HepG2 (cell line): ENCODE results near the gene CCL27. TPM values are rescaled to one million over a fixed set of nuclear protein-coding genes. Genes with fewer than 3 reads are reported as not detected.

Experiments
- ADNP ChIP-seq: sonication (generic); formaldehyde crosslinking; IDR thresholded peaks from 2 replicates; pipeline ENCODE4 v1.4.0; 2020; ENCODE audit warnings: missing genetic modification reagents
- BRCA1 ChIP-seq: sonication (generic); formaldehyde crosslinking; IDR thresholded peaks from 2 replicates; pipeline ENCODE4 v1.4.0; 2020; ENCODE audit warnings: missing genetic modification reagents
- CENPX ChIP-seq: sonication (generic); formaldehyde crosslinking; IDR thresholded peaks from 2 replicates; pipeline ENCODE4 v1.9.0; 2021; ENCODE audit warnings: mild to moderate bottlenecking, missing genetic modification reagents, moderate library complexity
- FOSL1 ChIP-seq: sonication (generic); formaldehyde crosslinking; IDR thresholded peaks from 2 replicates; pipeline ENCODE4 v1.9.0; 2021; ENCODE audit warnings: missing genetic modification reagents, borderline replicate concordance
- FOXO1 ChIP-seq: sonication (generic); formaldehyde crosslinking; IDR thresholded peaks from 2 replicates; pipeline ENCODE4 v1.4.0; 2020; ENCODE audit warnings: missing genetic modification reagents
- FOXP1 ChIP-seq, 2 experiments: fragments of 450-650 bp in 1 of 2; IDR thresholded peaks; 2 replicates each; pipeline ENCODE4 v1.6.1; 2017 to 2018; ENCODE audit warnings: antibody characterized with exemption in 1 of 2
- HOXA3 ChIP-seq: sonication (generic); formaldehyde crosslinking; IDR thresholded peaks from 2 replicates; pipeline ENCODE4 v1.5.0; 2020; ENCODE audit warnings: missing genetic modification reagents
- IKZF4 ChIP-seq: sonication (generic); formaldehyde crosslinking; IDR thresholded peaks from 2 replicates; pipeline ENCODE4 v1.5.1; 2020; ENCODE audit warnings: borderline replicate concordance, mild to moderate bottlenecking, low read depth, missing genetic modification reagents; ENCODE audit errors: not compliant biosample characterization
- MED1 ChIP-seq: sonication (generic); formaldehyde crosslinking; IDR thresholded peaks from 2 replicates; pipeline ENCODE4 v1.4.0; 2020; ENCODE audit warnings: missing genetic modification reagents
- NR2F6 ChIP-seq, 2 experiments: IDR thresholded peaks; 2 replicates each; pipeline ENCODE4 v1.6.1; 2016; ENCODE audit warnings: antibody characterized with exemption in 1 of 2, mild to moderate bottlenecking in 1 of 2
- POLR2G ChIP-seq: fragments of 200-400 bp; formaldehyde crosslinking; IDR thresholded peaks from 2 replicates; pipeline ENCODE4 v1.6.1; 2018; ENCODE audit warnings: mild to moderate bottlenecking, low read depth, low read length, moderate library complexity
- RAD51 ChIP-seq: fragments of 450-650 bp; IDR thresholded peaks from 2 replicates; pipeline ENCODE4 v1.6.1; 2016; ENCODE audit warnings: borderline replicate concordance
- STAT5B ChIP-seq: sonication (generic); formaldehyde crosslinking; IDR thresholded peaks from 2 replicates; pipeline ENCODE4 v1.4.0; 2020; ENCODE audit warnings: missing genetic modification reagents
- ZNF549 ChIP-seq: sonication (generic); formaldehyde crosslinking; IDR thresholded peaks from 2 replicates; pipeline ENCODE4 v1.5.0; 2020; ENCODE audit warnings: missing genetic modification reagents
- ZNF558 ChIP-seq: sonication (generic); formaldehyde crosslinking; IDR thresholded peaks from 2 replicates; pipeline ENCODE4 v1.9.0; 2022; ENCODE audit warnings: mild to moderate bottlenecking, missing genetic modification reagents, borderline replicate concordance
- ZNF772 ChIP-seq: sonication (generic); formaldehyde crosslinking; IDR thresholded peaks from 2 replicates; pipeline ENCODE4 v1.5.0; 2020; ENCODE audit warnings: mild to moderate bottlenecking, missing genetic modification reagents
- ZNF775 ChIP-seq: sonication (generic); formaldehyde crosslinking; IDR thresholded peaks from 2 replicates; pipeline ENCODE4 v1.4.0; 2020; ENCODE audit warnings: missing genetic modification reagents, mild to moderate bottlenecking, moderate library complexity, borderline replicate concordance
- polyA plus RNA-seq, 8 experiments: library from polyadenylated mRNA; depleted of rRNA in 3 of 8; stranded (reverse) in 7 of 8; unstranded in 1 of 8; fragments of >200 nt; fragmentation: Illumina TruSeq in 4 of 8; extraction: Trizol in 4 of 8; gene quantifications; 2 replicates each; pipeline versions ENCODE4 v1.2.1 to v1.2.3, GENCODE V29; 2011 to 2016; ENCODE audit warnings: low read depth in 4 of 8, missing spikeins in 1 of 8, mixed read lengths in 1 of 8; ENCODE audit not compliant: insufficient read depth in 1 of 8
- total RNA-seq, 5 experiments: library from RNA; depleted of rRNA; stranded (reverse); fragments of >200 nt; fragmentation: Illumina TruSeq; extraction: Trizol; gene quantifications; 2 replicates each; pipeline ENCODE4 v1.2.3, GENCODE V29; 2016; ENCODE audit warnings: low read depth in 1 of 5
- TF ChIP-seq, protein P1 (sequence below): conservative IDR thresholded peaks from 2 replicates; pipeline ENCODE4 v1.6.1; 2018; ENCODE audit warnings: missing genetic modification reagents
- TF ChIP-seq, protein P2 (sequence below): sonication (generic); formaldehyde crosslinking; IDR thresholded peaks from 2 replicates; pipeline ENCODE4 v1.8.0; 2022; ENCODE audit warnings: missing genetic modification reagents, mild to moderate bottlenecking, inconsistent platforms, borderline replicate concordance
- TF ChIP-seq, protein P3 (sequence below): sonication (generic); formaldehyde crosslinking; IDR thresholded peaks from 2 replicates; pipeline ENCODE4 v1.4.0; 2020; ENCODE audit warnings: missing genetic modification reagents
- TF ChIP-seq, protein P4 (sequence below): sonication (generic); formaldehyde crosslinking; IDR thresholded peaks from 2 replicates; pipeline ENCODE4 v1.4.0; 2020; ENCODE audit warnings: mild to moderate bottlenecking, missing genetic modification reagents
- TF ChIP-seq, protein P5 (sequence below): sonication (generic); formaldehyde crosslinking; IDR thresholded peaks from 2 replicates; pipeline ENCODE4; 2020; ENCODE audit warnings: missing genetic modification reagents, mild to moderate bottlenecking, borderline replicate concordance

Gene CCL27
- total and polyA plus RNA-seq, 2 of the 13 experiments (the other 11 are each of a cell fraction or from before 2014, with no cell fraction given) = not detected

DNA sequence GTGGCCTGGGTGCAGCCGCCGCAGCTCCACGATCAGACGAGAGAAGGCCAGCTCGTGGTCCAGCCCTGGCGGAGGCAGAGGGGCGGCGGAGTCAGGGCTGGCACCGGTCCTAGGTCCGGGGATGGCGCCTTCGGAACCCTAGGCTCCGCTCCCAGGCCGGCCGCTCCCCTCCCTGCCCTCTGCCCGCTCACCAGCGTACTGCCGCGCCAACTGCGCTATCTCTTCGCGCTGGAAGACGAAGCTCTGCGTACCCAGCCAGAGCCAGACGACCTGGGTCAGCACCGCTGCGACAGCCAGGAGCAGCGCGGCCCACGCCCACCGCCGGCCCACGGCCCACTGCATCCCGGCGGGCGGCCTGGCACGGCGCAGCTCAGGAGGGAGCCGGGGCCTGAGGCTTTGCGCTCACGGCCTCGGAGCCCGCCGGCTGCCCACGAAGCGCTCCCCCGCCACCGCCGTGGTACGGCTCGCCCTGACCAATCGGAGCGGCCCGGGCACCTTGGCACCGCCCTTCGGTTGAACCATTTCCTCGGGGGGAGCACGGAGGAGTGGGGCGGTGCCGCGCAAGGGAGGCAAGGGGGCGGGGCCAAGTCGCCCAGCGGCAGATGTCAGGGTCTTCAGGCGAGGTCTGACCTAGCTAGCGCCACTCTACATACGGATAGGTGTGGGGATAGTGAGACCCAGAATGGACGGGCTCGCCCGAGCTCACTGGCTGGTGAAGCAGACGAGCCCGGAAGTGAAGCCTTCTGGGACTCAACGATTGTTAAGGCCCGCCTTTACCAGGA lies 24.9 kb downstream of the CCL27 start, which contains the start of gene SIGMAR1 (continued):
- TF ChIP-seq ZNF772 (CRISPR knock-in tag) = 0 out of 2 replicates have a peak, but pooled peaks have one; percentile 28
- no peak for TF ChIP-seq ZNF775 (CRISPR knock-in tag)
- TF ChIP-seq ADNP (CRISPR knock-in tag) = no peak
- TF ChIP-seq, protein P1, sequence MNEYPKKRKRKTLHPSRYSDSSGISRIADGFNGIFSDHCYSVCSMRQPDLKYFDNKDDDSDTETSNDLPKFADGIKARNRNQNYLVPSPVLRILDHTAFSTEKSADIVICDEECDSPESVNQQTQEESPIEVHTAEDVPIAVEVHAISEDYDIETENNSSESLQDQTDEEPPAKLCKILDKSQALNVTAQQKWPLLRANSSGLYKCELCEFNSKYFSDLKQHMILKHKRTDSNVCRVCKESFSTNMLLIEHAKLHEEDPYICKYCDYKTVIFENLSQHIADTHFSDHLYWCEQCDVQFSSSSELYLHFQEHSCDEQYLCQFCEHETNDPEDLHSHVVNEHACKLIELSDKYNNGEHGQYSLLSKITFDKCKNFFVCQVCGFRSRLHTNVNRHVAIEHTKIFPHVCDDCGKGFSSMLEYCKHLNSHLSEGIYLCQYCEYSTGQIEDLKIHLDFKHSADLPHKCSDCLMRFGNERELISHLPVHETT = 0 out of 2 replicates have a peak, but pooled peaks have one; percentile 8
- no peak; the same call in 1 of the 2 replicates for TF ChIP-seq BRCA1
- TF ChIP-seq, protein P2, sequence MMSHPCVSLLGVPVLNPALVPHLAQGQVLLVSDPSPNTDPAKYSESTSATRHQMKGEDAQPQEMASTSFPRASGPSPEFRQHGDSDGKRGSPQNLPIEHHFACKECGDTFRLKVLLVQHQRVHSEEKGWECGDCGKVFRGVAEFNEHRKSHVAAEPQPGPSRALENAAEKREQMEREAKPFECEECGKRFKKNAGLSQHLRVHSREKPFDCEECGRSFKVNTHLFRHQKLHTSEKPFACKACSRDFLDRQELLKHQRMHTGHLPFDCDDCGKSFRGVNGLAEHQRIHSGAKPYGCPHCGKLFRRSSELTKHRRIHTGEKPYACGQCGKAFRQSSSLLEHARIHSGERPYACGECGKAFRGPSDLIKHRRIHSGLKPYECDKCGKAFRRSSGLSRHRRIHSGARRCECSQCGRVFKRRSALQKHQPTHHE = 0 out of 2 replicates have a peak, but pooled peaks have one; percentile 77
- TF ChIP-seq STAT5B (CRISPR knock-in tag) = no peak
- TF ChIP-seq ZNF549 (CRISPR knock-in tag) = no peak
- peak; percentile 45; the same call in 1 of the 2 replicates for TF ChIP-seq MED1
- TF ChIP-seq, protein P3, sequence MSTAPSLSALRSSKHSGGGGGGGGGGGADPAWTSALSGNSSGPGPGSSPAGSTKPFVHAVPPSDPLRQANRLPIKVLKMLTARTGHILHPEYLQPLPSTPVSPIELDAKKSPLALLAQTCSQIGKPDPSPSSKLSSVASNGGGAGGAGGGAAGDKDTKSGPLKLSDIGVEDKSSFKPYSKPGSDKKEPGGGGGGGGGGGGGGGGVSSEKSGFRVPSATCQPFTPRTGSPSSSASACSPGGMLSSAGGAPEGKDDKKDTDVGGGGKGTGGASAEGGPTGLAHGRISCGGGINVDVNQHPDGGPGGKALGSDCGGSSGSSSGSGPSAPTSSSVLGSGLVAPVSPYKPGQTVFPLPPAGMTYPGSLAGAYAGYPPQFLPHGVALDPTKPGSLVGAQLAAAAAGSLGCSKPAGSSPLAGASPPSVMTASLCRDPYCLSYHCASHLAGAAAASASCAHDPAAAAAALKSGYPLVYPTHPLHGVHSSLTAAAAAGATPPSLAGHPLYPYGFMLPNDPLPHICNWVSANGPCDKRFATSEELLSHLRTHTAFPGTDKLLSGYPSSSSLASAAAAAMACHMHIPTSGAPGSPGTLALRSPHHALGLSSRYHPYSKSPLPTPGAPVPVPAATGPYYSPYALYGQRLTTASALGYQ (CRISPR knock-in tag) = no peak
- TF ChIP-seq HOXA3 (CRISPR knock-in tag) = peak; percentile 54; the same call in 1 of the 2 replicates
- TF ChIP-seq RAD51 = no peak
- TF ChIP-seq CENPX (CRISPR knock-in tag) = no peak
- TF ChIP-seq ZNF558 (CRISPR knock-in tag) = peak; percentile 39; the same call in 1 of the 2 replicates
- TF ChIP-seq FOSL1 (CRISPR knock-in tag) = no peak
- TF ChIP-seq, protein P4, sequence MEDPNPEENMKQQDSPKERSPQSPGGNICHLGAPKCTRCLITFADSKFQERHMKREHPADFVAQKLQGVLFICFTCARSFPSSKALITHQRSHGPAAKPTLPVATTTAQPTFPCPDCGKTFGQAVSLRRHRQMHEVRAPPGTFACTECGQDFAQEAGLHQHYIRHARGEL (CRISPR knock-in tag) = no peak
- TF ChIP-seq, protein P5, sequence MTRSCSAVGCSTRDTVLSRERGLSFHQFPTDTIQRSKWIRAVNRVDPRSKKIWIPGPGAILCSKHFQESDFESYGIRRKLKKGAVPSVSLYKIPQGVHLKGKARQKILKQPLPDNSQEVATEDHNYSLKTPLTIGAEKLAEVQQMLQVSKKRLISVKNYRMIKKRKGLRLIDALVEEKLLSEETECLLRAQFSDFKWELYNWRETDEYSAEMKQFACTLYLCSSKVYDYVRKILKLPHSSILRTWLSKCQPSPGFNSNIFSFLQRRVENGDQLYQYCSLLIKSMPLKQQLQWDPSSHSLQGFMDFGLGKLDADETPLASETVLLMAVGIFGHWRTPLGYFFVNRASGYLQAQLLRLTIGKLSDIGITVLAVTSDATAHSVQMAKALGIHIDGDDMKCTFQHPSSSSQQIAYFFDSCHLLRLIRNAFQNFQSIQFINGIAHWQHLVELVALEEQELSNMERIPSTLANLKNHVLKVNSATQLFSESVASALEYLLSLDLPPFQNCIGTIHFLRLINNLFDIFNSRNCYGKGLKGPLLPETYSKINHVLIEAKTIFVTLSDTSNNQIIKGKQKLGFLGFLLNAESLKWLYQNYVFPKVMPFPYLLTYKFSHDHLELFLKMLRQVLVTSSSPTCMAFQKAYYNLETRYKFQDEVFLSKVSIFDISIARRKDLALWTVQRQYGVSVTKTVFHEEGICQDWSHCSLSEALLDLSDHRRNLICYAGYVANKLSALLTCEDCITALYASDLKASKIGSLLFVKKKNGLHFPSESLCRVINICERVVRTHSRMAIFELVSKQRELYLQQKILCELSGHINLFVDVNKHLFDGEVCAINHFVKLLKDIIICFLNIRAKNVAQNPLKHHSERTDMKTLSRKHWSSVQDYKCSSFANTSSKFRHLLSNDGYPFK (CRISPR knock-in tag) = 0 out of 2 replicates have a peak, but pooled peaks have one; percentile 16
- no peak for TF ChIP-seq NR2F6 (IDR thresholded peaks at IDR 0.05)
- no peak for TF ChIP-seq NR2F6 (CRISPR knock-in tag; IDR thresholded peaks at IDR 0.05)
- no peak for TF ChIP-seq IKZF4 (CRISPR knock-in tag)
- peak; percentile 85 for TF ChIP-seq POLR2G
- TF ChIP-seq FOXO1 (CRISPR knock-in tag) = no peak
- no peak for TF ChIP-seq FOXP1 (IDR thresholded peaks at IDR 0.05)
- 0 out of 2 replicates have a peak, but pooled peaks have one; percentile 4 for TF ChIP-seq FOXP1 (CRISPR knock-in tag; IDR thresholded peaks at IDR 0.05)
